ENCODE data around the gene KNDC1.

The KNDC1 gene

GRCh38 chr10:133206356-133207040 is 46.5 kb downstream of the KNDC1 start:
- DNase-seq (ENCODE audit: low read depth in 2 of 2) = no peak

GRCh38 chr10:133207041-133207600 is 47.1 kb downstream of the KNDC1 start:
- DNase-seq (ENCODE audit: low read depth in 2 of 2) = no peak

- DNase-seq (ENCODE audit: low read depth in 2 of 2) = no peak
Observed at GRCh38 chr10:133207627-133208026, 47.6 kb downstream of the KNDC1 start.

- no peak for DNase-seq (ENCODE audit: low read depth in 2 of 2)
Observed at GRCh38 chr10:133208466-133208865, 48.4 kb downstream of the KNDC1 start.

GRCh38 chr10:133209117-133209516 is 49.1 kb downstream of the KNDC1 start:
- DNase-seq (ENCODE audit: low read depth in 2 of 2) = no peak

GRCh38 chr10:133209641-133210040 is 49.6 kb downstream of the KNDC1 start:
- DNase-seq (ENCODE audit: low read depth in 2 of 2) = no peak

- no peak for DNase-seq (ENCODE audit: low read depth in 2 of 2)
Observed at GRCh38 chr10:133210398-133211140, 50.5 kb downstream of the KNDC1 start.

- no peak for DNase-seq (ENCODE audit: low read depth in 2 of 2)
Observed at GRCh38 chr10:133211141-133211830, 51.3 kb downstream of the KNDC1 start.

- DNase-seq (ENCODE audit: low read depth in 2 of 2) = no peak
Observed at GRCh38 chr10:133211959-133212852, 52.2 kb downstream of the KNDC1 start.

- DNase-seq (ENCODE audit: low read depth in 2 of 2) = no peak
Observed at GRCh38 chr10:133212853-133213494, 53.0 kb downstream of the KNDC1 start.

- DNase-seq (ENCODE audit: low read depth in 2 of 2) = no peak
Observed at GRCh38 chr10:133213641-133214467, 53.8 kb downstream of the KNDC1 start.

- DNase-seq (ENCODE audit: low read depth in 2 of 2) = no peak
Observed at GRCh38 chr10:133214468-133215410, 54.7 kb downstream of the KNDC1 start.

- DNase-seq (ENCODE audit: low read depth in 2 of 2) = no peak
Observed at GRCh38 chr10:133215586-133215985, 55.6 kb downstream of the KNDC1 start.

- DNase-seq (ENCODE audit: low read depth in 2 of 2) = no peak
Observed at GRCh38 chr10:133216776-133217175, 56.8 kb downstream of the KNDC1 start.

- no peak for DNase-seq (ENCODE audit: low read depth in 2 of 2)
Observed at GRCh38 chr10:133217800-133218589, 58.0 kb downstream of the KNDC1 start.

- no peak for DNase-seq (ENCODE audit: low read depth in 2 of 2)
Observed at GRCh38 chr10:133218891-133219290, 58.9 kb downstream of the KNDC1 start.

GRCh38 chr10:133219782-133220181 is 59.8 kb downstream of the KNDC1 start:
- DNase-seq (ENCODE audit: low read depth in 2 of 2) = no peak

GRCh38 chr10:133221331-133221730 is 61.3 kb downstream of the KNDC1 start:
- DNase-seq (ENCODE audit: low read depth in 2 of 2) = no peak

Data from stimulated activated CD4-positive, alpha-beta T cell treated with anti-CD3 and anti-CD28 coated beads, Interleukin-1b, Interleukin-23, amount 100 ng/mL, for 4 hours (primary cell).